Epithelial cell of proximal tubule (primary cell): ENCODE measurements around the gene GET4. TPM values are rescaled to one million over a fixed set of nuclear protein-coding genes. Genes with fewer than 3 reads are reported as not detected.
"Not testable (repeated sequence)": the region's sequence is repeated elsewhere in the genome, so short reads cannot be mapped to it uniquely, and the experiment has no call there.

Source experiments
- DNase-seq: peaks from one replicate; pipeline ENCODE4 v3.0.0-alpha.2; 2011; ENCODE audit warnings: low read depth
- H3K4me3 ChIP-seq: 2 replicates; pipeline ENCODE4 v1.5.1; 2011; ENCODE audit warnings: low read depth, mild to moderate bottlenecking, low read length
- CTCF ChIP-seq: conservative IDR thresholded peaks from 2 replicates; pipeline ENCODE4 v1.5.1; 2012; ENCODE audit warnings: low read depth, mild to moderate bottlenecking, low read length
- total RNA-seq: library from RNA; depleted of rRNA; stranded (reverse); fragments of >200 nt; gene quantifications from 2 replicates; pipeline ENCODE4 v1.2.3, GENCODE V29; 2015

Gene GET4
- total RNA-seq, 1 donor from 2014 or later, result 32.6 TPM

- DNase-seq, result no peak
- H3K4me3 ChIP-seq, result no peak overlapping the region
- no peak for TF ChIP-seq CTCF
Measured at GRCh38 chr7:869348-869747, 7.0 kb upstream of the GET4 start.

- DNase-seq, result no peak
- H3K4me3 ChIP-seq, result no peak overlapping the region
- no peak for TF ChIP-seq CTCF
Measured at GRCh38 chr7:871900-872537, 4.3 kb upstream of the GET4 start.

GRCh38 chr7:872685-873084 is 3.7 kb upstream of the GET4 start:
- not testable (repeated sequence) for DNase-seq, H3K4me3 ChIP-seq

GRCh38 chr7:873367-874002 is 2.9 kb upstream of the GET4 start:
- peak; percentile 36 for DNase-seq
- H3K4me3 ChIP-seq, result no peak overlapping the region
- TF ChIP-seq CTCF, result peak; percentile 96

GRCh38 chr7:874031-874749 is 2.2 kb upstream of the GET4 start:
- no peak for TF ChIP-seq CTCF
- H3K4me3 ChIP-seq, result no peak overlapping the region
- no peak for DNase-seq

- H3K4me3 ChIP-seq, result no peak overlapping the region
- no peak for TF ChIP-seq CTCF
- no peak for DNase-seq
Measured at GRCh38 chr7:875051-875450, 1.3 kb upstream of the GET4 start.

- peak overlapping the region; percentile 44 for H3K4me3 ChIP-seq
Measured at GRCh38 chr7:875476-876076, 778 bp upstream of the GET4 start.

More at GRCh38 chr7:875476-876076, 778 bp upstream of the GET4 start:
- TF ChIP-seq CTCF, result no peak
- DNase-seq, result no peak
